NOMO-1 treated with DMSO at 0.1 percent for 48 hours (cell line): ENCODE measurements around the gene CCDC142.
"Not testable (repeated sequence)": the region's sequence is repeated elsewhere in the genome, so short reads cannot be mapped to it uniquely, and the experiment has no call there.

Experiments
- DNase-seq: peaks from one replicate; lab custom pipeline; 2025; ENCODE audit not compliant: unreplicated experiment; lab: John Stamatoyannopoulos, UW

The CCDC142 gene

DNA sequence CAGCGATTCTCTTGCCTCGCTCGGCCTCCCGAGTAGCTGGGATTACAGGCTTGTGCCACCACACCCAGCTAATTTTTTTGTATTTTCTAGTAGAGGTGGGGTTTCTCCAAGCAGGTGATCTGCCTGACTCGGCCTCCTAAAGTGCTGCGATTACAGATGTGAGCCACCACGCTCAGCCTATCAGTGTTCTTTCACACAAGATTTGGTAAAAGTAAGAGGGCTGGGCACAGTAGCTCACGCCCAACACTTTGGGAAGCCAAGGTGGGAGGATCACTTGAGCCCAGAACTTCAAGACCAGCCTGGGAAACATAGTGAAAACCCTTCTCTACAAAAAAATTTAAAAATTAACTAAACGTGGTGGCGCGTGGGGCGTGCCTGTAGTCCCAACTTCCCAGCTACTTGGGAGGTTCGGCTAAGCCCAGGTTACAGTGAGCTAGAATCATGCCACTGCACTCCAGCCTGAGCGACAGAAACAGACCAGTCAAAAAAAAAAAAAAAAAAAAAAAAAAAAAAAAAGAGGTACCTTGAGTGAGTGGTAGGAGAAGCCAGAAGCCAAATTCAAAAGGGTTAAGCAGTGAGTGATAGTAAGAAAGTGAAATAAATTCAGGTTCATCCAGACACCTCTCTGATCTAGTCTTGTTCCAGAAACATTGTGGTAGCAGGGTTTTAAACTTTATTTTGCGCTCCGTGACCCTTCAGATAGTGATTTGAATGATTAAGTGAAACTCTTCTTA, 11.3 kb downstream of the CCDC142 start:
- DNase-seq = no peak

DNA sequence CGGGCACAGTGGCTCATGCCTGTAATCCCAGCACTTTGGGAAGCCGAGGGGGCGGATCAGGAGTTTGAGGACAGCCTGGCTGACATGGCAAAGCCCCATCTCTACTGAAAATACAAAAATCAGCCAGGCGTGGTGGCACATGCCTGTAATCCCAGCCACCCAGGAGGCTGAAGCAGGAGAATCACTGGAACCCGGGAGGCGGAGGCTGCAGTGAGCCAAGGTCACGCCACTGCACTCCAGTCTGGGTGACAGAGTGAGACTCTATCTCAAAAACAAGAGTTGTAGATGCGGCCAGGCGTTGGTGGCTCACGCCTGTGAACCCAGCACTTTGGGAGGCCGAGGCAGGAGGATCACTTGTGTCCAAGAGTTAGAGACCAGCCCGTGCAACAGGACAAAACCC, 12.1 kb downstream of the CCDC142 start:
- not testable (repeated sequence) for DNase-seq

DNA sequence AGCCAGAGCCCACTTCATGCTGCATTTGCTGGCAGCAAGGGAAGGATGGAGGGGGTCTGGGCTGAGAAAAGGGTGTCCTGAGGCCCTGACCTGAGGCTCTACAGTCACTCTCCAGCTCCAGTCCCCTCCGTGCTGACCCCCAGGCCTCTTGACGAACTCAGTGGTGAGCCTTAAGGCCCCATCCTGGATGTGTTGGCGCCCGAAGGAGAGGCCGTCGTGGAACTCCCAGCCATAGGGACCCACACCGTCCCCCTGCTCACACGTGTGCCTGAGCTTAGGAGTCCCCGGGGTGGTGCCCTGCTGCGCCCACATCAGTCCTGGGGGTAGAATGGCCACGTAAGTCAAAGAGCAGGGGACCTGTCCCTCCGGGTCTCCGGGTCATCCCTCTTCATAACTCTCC, 18.4 kb downstream of the CCDC142 start:
- DNase-seq = no peak

- no peak for DNase-seq
Observed at GRCh38 chr2:74462786-74463105, 20.1 kb downstream of the CCDC142 start.

DNA sequence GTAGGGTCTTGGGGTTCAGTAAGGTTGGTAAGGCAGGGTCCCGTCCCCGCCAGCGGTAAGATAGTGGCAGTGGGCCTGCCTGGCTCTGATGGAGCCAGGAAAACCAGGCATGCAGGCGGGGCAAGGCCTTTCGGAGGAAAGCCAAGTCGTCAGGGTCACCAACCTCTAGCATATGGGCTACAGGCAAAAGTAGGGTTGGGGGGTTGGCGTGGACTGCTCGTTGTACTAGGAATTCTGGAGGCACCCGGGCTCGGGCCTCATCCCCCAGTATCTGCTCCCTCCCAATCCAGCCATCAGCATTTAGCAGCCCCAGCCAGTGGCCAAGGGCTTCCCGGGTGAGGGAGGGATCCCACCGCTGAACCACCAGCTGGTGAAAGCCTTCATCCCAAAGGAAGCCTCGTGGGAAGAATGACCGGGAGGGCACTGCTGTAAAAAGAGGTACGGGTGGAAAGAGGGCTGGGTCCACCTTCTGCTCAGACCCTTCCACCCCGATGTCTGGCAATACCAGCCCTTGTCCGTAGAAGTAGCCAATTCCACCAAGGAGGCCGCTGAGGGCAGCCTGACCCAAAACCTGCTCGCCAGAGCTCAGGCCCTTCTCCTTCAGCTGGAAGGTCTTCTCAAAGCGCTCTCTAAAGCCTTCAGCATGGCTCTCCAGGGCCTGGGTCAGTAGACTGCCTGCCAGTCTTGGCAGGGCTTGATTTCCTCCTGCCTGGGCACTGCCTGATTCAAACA, 20.6 kb downstream of the CCDC142 start:
- DNase-seq = no peak

- no peak for DNase-seq
Observed at GRCh38 chr2:74461187-74462053, 21.4 kb downstream of the CCDC142 start.

GRCh38 chr2:74460187-74460586, 22.6 kb downstream of the CCDC142 start:
- not testable (repeated sequence) for DNase-seq

DNA sequence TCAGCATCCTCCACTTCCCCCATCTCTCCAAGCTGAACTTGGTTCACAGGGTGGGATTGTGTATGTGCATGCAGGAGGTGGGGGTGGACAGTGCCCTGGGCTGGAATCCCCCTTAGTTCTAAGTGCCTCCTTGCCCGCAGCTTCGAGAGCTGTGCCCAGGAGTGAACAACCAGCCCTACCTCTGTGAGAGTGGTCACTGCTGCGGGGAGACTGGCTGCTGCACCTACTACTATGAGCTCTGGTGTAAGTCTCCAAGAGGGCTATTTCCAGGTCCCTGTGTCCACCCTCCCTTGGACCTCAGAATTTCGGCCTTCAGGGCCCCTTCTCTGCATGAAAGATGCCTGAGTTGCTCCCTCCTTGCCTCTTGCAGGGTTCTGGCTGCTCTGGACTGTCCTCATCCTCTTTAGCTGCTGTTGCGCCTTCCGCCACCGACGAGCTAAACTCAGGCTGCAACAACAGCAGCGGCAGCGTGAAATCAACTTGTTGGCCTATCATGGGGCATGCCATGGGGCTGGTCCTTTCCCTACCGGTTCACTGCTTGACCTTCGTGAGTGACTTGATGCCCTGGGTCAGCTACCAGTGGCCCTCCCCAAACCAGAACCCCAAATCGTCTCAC, 23.2 kb downstream of the CCDC142 start:
- DNase-seq = not testable (repeated sequence)

GRCh38 chr2:74458938-74459363, 23.8 kb downstream of the CCDC142 start:
- no peak for DNase-seq

DNA sequence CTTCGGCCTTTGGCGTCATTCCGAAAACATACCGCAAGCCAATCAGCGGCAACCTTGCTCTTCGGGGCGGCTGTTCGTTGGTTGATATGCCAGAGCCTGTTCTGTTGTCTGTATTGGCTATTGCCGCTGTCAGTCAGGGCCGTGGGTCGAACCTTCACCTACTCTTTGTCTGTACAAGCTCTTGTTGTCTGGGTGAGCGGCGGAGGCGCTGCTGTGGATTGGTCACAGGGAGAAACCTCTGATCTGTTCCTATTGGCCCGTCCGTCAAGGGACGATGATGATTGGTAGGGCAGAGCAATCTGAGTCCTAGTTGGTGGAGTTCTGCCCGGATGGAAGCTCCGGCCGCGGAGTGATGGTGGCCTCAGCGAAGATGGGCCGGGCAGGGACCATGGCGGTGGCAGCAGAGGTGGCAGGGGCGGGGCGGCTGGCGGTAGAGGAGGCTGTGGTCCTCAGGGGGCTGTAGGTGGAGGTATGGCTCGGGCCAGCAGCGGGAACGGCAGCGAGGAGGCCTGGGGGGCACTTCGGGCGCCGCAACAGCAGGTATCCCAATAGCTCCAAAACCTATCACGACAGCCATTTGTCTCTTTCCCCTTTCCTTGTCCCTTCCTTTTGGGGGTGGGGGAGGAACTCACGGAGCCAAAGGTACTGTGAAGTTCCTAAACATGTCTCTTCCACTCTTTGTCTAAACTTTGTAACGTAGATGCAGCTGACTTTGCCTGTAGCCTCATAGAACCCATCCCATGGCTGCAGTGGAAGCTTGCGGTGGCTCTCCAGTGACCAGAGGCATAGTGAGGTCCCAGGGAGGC, 24.5 kb downstream of the CCDC142 start, which contains the start of gene WBP1:
WBP1 (plus strand) TSS at position 307 of the 806 bp plus-strand sequence; CDS start at position 472, 165 bp downstream.
- peak; percentile 100 for DNase-seq

DNA sequence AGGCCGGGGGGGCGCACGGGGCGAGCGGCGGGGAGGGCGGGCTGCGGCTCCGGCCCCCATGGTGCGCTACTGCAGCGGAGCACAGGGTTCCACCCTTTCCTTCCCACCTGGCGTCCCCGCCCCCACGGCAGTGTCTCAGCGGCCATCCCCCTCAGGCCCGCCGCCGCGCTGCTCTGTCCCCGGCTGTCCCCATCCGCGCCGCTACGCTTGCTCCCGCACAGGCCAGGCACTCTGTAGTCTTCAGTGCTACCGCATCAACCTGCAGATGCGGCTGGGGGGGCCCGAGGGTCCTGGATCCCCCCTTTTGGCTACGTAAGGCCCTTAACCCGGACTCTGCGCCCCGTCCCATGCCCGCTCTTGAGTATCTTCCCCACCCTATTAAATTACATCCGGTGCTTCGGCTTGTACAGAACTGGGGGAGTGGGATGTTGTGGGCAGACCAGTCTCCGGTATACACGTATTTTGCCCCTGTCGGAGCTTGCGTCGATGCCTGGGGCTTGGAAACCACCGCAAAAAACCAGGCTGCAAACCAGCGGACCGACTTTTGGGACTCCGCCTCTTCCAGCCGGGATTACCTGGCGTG, 25.2 kb downstream of the CCDC142 start:
- DNase-seq = no peak

GRCh38 chr2:74457129-74457548, 25.7 kb downstream of the CCDC142 start:
- DNase-seq = peak; percentile 45

GRCh38 chr2:74454654-74455511, 27.9 kb downstream of the CCDC142 start, which contains the start of gene INO80B:
Gene INO80B, plus strand, starts transcription at chr2:74455087. Its CDS starts 30 bp downstream, at chr2:74455117.
- DNase-seq = peak; percentile 96

GRCh38 chr2:74450570-74451190, 32.1 kb downstream of the CCDC142 start:
- DNase-seq = no peak

DNA sequence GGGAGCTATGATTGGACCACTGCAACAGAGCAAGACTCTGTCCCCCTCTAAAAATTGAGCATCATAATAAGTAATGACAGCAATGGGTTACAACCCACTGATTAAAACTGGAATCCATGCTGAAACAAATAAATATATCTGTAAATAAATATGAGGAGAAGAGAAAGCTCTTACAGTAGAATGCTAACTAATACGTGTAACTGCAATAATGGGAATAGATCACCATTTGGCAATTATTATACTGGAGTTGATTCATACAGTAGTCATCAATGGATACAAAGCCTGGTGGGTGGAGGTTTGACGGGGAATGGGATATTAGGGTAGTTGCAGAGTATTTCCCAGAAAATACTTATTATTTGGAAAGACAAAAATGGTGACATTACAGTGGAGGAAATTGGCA, 34.0 kb downstream of the CCDC142 start:
- no peak for DNase-seq

DNA sequence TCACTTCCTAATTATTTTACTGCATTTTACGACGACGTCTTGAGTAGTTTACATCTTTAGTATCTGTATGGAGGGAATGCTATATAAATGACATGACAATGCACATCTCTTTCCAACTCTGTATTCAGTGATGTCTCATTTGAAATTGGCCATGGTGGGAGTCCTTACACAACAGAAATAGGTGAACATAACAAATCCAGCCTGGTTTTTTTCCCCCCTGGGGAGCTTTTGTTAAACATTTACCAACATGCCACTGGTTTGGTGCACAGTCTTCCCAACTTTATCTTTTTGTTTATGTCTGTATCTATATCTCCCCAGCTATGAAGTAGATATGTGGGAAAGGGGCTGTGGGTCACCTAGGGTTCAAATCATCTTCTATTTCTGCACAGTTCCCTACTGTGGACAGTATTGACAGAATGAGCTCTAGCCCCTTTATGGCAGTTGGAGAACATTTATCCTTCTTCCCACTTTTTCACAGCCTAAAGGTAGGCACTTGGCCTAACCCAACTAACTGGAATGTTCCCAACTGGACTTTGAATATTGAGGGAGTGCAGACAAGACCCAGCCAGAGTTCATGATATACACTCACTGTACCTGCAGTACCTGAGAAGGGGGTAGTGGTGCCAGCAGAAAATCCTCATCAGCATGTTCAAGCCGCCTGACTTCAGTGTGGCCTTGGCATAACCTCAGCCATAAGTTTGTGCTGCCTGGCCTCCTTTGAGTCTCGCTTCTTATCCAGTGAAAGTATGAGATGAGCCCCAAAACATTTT, 35.4 kb downstream of the CCDC142 start:
- DNase-seq = no peak

GRCh38 chr2:74444498-74445318, 38.1 kb downstream of the CCDC142 start:
- no peak for DNase-seq
